ENCODE measurements around the gene GSTM2.

- TF ChIP-seq CTCF (IDR thresholded peaks at IDR 0.05) (no peak), EZH2phosphoT487 (IDR thresholded peaks at IDR 0.05) (no peak)
Measured at GRCh38 chr1:109618661-109619575, 48.9 kb upstream of the GSTM2 start.

All from neural progenitor cell (in vitro differentiated cells).